GM21526 (cell line): ENCODE data around the gene FGGY.
"Not testable (repeated sequence)": the region's sequence is repeated elsewhere in the genome, so short reads cannot be mapped to it uniquely, and the experiment has no call there.

Experiments used
- ATAC-seq: cut with Tn5 transposase; IDR thresholded peaks from one replicate; pipeline ENCODE4 v1.9.1; 2021; ENCODE audit warnings: moderate library complexity; ENCODE audit not compliant: unreplicated experiment, low FRiP score

The FGGY gene

DNA sequence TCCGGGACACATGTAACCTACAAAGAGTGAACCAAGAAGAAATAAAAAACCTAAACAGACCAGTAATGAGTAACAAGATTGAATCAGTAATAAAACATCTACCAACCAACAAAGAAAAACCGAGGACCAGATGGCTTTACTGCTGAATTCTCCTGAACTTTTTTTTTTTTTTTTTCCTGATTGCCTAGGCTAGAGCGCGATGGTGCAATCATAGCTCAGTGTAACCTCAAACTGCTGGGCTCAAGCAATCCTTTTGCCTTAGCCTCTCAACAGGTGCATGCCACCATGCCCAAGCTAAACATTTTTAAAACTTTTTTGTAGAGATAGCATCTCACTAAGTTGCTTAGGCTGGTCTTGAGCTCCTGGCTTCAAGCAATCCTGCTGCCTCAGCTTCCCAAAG, 11.2 kb upstream of the FGGY start:
- ATAC-seq: no peak

DNA sequence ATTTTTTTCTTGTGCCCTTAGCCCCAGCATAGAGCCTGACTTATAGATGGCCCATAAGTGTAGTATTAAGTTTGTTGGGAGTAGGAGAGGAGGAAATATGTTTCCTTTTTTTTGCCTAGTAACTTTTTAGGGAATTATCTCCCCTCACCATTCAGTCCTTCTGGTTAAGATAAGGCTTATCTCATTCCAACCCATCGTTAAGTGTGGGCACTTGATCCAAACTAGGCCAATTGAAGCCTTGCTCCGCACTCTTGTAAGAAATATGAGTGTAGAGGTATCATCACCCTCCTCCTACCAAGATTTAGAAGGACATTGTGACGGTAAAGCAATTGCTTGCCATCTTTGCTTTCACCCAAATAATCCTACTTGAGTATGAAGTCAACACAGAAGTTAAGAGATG, 8.8 kb upstream of the FGGY start:
- no peak for ATAC-seq

DNA sequence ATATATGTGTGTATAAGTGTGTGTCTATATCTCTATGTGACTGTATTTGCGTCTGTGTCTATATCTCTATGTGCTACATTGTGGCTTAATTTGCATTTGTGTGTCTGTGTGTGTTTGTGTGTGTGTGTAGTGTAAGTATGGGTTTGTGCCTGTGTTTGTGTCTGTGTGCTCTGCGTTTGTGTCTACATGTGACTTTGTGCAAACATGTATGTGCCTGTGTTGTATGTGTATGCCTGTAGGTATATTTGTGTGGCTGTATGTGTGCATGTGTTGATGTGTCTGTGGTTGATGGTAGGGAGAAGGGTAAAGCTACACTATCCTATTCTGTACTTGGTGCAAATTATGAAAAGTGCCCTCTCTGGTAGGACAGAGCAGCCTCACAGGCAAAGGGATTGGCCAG, 7.3 kb upstream of the FGGY start:
- ATAC-seq: no peak

DNA sequence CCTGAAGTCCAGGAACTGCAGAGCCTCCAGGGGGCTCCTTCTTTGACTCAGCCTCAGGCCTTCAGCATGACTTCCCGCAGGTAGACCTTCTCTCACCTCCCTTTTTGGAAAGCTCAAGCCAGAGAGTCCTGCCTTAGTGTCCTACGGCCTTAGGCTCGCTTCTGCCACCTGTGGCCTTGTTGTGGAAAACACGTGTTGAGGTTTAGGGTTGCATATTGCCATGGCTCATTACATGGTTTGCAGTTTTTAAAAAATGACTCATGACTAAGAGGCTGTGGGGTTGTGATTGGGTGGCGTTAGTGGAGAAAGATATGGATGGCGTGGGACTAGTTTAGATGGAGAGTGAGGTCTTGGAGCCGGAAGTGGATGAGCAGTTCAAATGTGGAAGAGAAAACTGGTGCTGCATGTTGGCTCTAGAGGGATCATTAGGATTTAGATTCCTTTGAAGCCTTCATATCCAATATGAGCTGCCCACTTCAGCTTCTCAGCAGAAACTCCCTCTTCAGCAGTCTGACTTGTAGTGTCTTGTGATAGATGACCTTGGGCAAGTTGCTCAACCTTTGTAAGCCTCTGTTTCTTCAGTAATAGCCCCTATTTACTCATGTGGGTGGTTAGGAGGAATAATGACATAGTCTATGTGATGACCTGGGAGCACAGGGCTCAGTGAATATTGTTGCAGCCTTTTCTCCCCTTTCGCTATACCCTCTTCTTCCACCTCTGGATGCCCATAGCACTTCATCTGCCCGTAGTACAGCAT, 6.5 kb upstream of the FGGY start:
- ATAC-seq: peak; percentile 68

DNA sequence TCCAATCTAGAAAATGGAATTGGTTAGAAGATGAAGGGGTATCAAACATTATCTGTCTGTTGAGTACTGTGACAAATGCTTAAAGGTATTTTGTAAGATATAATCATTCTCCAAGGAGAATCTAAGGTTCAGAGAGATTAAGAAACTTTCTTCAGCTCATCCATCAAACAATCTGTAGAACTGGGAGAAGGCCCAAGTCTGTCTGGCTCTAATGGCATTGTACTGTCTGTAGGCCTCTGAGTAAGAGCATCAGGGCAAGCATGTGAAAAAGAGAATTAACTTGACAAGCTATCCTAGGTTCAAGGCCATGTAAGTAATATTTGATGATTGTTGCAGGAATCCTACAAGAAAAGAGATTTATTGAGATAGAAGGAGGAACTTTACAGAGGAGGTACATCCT, 5.3 kb upstream of the FGGY start:
- no peak for ATAC-seq

DNA sequence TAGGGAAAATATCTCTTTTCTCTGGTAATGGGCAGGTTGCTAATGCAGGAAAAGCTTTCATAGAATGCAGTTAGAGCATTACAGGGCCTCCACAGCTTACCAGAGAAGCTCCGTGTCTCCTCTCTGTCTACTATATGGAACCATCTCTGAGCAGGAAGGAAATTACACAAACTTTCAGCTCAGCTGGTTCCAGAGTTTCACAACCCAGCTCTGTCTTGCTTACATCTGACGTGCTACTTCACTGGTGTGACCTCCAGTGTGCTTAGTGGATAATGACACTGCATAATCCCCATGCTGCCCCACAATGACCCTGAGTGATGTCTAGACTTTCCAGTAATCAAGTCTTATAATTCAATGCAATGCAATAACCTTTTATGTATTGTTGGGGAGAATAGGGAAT, 4.3 kb upstream of the FGGY start:
- ATAC-seq: no peak

DNA sequence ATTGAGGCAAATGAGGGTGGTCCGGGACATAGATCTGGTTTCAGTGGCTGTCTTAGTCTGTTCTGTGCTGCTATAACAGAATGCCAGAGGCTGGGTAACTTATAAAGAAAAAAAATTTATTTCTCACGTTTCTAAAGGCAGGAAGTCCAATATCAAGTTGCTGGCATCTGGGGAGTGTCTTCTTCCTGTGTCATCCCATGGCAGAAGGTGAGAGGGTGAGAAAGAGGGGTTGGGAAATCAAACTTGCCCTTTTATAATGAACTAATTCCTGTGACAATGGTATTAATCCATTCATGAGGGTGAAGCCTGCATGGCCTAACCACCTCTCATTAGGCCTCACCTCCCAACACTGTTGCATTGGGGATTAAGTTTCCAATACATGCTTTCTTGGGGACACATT, 3.7 kb upstream of the FGGY start:
- no peak for ATAC-seq

DNA sequence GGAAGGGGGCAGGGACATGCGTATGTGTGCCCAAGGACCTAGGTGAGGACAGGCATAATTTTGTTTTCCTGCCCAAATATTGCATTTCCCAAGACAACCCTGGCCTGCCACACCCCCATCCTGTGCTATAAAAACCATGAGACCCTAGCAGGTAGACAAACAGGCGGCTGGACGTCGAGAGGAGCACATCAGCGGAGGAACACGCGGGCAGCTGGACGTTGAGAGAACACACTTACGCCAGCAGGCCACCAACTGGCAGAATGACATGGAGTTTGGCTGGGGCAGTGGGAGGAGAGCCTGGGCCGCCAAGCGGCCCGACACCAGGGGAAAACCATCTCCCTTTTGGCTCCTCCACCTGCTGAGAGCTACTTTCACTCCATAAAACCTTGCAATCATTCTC, 3.0 kb upstream of the FGGY start:
- no peak for ATAC-seq

DNA sequence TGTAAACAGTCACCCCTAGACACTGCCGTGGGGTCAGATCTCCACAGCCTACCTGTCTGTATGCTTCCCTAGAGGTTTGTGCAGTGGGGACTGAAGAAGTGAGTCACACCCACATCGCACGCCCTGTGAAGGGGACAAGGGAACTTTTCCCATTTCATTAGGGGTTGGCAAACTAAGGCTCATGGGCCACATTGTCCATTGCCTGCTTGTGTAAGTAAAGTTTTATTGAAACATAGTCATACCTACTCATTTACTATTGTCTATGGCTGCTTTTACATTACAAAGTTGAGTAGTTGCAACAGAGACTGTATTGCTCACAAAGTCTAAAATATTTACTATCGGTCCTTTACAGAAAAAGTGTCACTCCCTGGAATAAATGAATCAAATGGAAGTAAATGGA, 2.5 kb upstream of the FGGY start:
- ATAC-seq: no peak

DNA sequence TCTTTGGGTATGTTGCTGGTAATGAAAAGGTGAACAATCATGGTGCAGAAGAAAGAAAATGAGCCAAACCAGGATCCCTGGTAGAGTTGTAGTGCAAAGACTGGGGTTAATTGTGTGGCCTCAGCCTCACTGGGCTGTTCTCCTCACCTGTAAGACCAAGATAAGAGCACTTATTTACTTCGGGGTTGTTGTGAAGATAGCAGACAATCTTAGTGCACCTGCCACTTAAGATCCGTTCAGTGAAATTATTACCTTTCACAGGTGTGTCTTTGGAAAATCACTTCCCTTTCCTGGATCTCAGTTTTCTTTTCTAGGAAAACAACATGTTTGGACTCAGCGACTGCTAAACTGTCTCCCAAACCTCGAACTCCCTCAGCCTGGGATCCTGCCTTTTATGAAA, 1.3 kb upstream of the FGGY start:
- ATAC-seq: no peak

DNA sequence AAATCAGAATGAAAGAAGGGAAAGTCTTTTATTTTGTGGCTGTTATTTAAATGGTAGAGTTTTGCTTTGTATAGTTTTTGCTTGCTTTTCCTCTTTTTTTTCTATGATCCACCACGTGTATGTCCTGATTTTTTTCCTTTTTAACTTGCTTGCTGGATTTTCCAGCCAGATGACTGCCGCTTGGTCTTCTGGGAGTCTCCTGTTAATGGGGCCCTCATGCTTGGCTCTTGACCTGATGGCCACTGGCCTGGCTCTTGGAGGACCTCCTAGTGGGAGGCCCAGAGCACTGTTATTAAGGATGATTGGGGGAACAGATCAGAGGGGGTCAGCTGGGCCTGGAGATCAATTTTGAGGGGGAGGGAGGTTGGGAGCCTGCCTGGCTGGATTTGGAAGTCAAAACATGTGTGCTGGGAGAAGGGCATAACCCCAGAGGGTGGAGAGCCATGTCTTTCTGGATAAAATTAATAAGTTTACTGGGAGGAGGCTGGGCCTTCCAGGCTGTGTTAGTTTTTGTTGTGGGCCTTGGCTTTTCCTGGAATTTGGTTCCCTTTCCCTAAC, 1.2 kb downstream of the FGGY start:
- no peak for ATAC-seq

DNA sequence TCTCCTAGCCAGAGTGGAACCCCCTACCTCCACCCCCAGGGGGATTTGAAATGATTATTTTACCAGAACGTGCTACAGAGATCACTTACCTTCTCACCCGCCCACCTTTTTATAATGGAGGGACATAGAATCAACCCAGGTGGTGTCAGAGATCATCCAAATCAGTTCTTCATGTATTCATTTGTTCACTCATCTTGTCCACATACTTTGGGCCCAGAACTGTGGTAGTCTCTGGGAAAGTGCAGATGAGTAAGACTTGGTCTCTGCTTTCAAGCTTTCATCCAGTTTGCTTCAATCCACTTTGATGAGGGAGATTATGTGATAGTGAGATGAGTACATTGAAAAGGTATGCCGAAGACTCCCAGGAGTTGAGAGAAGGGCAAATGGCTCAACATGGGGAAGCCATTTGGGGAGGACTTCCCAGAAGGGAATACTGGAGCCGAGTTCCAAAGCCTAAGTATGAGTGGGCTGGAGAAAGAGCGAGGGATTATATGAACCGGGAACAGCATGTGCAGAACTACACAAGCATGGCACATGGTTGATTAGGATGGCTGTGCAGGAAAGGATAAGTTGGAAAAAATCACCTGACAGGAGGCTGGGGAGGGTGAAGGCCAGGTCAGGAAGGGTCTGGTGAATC, 1.9 kb downstream of the FGGY start:
- ATAC-seq: no peak

DNA sequence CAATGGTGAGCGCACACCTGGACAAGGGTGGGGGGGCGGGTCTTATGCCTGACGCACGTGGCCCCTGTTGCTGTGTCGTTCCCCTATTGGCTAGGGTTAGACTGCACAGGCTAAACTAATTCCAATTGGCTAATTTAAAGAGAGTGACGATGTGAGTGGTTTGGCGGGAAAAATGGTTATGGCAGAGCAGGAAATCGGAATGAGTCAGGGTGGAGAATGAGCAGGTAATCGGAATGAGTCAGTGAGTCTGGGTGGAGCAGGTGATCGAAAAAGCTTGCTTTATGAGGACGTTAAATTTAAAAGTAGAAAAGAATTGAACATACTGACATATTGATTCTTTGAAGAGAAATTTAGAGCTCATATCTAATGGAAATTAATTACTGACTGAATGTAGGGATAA, 2.8 kb downstream of the FGGY start:
- not testable (repeated sequence) for ATAC-seq

DNA sequence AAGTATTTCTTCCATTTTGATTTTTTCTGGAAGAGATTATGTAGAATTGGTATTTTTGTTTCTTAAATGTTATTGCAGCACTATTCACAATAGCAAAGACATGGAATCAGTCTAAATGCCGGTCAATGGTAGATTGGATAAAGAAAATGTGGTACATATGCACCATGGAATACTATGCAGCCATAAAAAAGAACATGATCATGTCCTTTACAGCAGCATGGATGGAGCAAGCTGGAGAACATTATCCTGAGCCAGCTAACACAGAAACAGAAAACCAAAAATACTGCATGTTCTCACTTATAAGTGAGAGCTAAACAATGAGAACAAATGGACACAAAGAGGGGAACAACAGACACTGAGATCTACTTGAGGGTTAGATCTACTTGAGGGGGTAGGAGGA, 5.4 kb downstream of the FGGY start:
- ATAC-seq: no peak

DNA sequence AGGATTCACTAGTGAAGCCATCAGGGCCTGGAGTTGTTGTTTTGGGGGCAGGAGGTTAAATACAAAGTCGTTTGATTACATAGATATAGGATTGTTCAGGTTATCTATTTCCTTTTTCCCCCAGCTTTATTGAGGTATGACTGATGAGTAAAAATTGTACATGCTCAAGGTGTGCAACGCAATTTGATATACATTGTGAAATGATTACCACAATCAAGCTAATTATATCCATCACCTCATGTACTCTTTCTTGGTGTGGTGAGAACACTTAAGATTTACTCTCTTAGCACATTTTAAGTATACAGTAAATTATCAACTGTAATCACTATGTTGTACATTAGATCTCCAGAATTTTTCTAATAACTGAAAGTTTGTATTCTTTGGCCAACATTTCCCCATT, 6.0 kb downstream of the FGGY start:
- ATAC-seq: no peak

DNA sequence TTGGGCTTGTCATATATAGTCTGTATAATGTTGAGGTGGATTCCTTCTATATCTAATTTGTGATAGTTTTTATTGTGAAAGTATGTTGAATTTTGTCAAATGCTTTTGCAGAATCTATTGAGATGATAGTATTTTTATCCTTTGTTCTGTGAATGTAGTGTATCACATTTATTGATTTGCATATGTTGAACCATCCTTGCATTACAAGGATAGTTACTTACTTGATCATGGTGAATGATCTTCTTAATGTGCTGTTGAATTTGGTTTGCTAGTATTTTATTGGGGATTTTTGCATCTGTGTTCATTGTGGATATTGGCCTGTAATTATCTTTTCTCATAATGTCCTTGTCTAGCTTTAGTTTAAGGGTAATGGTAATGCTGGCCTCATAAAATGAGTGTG, 8.3 kb downstream of the FGGY start:
- no peak for ATAC-seq

DNA sequence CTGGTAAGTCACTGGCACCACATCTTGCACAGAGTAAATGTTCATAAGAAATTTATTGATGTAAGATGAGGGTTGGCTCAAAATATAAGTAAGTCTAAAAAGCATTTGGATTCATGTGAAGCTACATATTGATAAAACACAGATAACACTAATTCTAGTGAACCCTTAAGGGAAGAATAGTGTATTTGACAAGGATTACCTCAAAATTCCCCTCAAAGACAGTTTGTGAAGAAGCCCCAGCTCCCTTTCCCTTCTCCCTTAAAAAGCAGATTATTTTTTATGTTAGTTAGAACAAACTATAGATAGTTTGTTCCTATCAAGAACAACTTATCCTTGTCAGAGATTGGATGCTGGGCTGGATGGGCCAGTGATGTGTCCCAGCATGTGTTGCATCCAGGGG, 10.7 kb downstream of the FGGY start:
- ATAC-seq: no peak

DNA sequence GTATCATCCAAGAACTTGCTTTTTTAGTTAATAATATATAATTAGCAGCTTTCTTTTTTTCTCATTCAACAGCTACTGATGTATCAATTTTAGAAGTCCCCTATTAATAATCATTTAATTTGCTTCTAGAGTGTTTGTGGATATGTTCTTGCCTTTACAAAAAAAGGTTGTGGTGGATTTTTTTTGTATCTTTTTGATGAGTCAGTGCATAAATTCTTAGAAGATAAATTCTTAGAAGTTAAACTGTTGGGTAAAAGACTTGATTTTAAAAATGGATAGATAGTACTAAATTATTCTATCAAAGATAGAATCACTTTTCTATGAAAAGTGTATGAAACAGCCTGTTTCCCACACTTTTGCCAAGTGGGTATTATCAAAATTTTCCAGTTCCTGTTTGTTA, 11.9 kb downstream of the FGGY start:
- no peak for ATAC-seq

DNA sequence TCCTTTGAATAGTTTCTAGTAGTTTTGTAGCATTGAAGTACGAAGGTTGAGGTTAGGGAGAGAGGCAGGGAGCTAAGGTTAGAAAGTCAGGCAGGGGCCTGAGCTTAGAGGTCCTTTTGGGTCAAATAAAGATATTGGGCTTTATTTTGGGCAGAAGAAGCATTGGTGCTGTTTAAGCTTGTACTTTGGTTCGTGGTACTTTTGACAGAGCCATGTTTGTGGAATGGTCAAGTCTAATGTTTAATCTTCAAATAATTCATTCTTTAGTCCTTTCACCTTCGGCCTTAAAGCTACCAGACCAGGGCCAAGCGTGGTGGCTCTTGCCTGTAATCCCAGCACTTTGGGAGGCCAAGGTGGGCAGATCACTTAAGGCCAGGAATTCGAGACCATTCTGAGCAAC, 12.5 kb downstream of the FGGY start:
- no peak for ATAC-seq

DNA sequence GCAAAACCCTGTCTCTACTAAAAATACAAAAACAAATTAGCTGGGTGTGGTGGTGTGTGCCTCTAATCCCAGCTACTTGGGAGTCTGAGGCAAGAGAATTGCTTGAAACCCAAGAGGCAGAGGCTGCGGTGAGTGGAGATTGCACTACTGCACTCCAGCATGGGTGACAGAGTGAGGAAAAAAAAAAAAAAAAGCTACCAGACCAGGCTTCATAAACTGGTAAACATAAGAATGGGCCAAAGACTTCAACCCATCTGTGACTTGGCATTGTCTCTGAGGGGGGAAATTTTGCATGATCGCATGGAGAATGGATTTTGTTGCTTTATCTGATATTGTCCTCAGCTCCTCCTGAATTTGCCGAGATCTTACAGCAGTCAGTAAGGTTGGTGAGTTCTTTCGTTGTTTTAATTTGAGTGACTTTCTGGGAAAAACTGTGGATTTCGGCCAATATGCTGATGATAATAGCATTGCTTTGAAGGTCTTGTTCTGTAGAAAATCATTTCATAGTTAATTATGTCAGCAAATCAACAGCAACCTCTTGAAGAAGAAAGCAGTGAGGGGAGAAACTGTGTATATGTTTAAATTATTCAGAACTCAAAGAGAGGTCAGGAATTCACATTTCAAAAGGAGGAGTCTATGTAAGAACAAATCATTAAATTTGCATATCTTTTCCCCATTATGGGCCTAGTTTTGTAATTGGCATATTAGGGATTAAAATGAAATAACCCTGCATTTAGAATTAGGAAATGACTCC, 13.1 kb downstream of the FGGY start:
- no peak for ATAC-seq

DNA sequence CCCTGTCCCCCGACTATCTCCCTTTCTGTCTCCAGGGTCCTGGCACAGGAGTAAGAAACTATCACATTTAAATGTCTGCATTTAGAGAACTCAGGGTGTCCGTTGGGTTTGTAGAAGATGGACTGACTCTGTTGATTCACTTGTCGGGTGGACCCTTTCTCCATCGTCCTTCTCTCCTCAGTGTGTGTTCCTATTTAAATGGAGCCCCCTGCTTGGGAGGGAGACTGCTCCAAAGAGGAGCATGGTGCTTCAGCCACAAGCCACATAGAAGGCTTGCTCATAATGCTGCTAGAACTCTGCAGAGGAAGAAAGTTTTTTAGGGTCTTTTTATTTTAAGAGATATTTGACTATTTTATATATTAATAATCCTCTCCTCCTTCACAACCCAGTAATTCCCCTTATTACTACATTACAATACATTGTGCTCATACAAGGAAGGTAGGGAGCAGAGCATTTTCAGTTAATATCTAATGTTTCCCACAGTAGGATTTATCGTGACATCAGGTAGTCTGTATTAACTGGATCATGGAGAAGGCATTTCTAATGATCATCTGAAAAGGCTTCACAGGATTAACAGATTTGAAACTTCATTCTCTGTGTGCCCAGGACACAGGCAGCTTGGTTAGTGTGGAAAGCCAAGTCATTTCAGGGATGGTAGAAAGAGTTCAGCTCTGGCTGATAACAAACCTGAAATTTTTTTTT, 13.8 kb downstream of the FGGY start:
- ATAC-seq: no peak
